ENCODE measurements around the gene SSBP3. TPM values are rescaled to one million over a fixed set of nuclear protein-coding genes. Genes with fewer than 3 reads are reported as not detected.

Gene SSBP3
- total RNA-seq, 1 donor from 2014 or later = 51.0 TPM

- no peaks in the 10 kb centered on the region for H3K27me3 ChIP-seq
- H3K36me3 ChIP-seq = no peaks in the 10 kb centered on the region
- H3K9me3 ChIP-seq = no peaks in the 10 kb centered on the region
- no peak for TF ChIP-seq CTCF (IDR thresholded peaks at IDR 0.05)
- no peak for DNase-seq (ENCODE audit: low spot score in 2 of 2)
- no peak overlapping the region for H3K27ac ChIP-seq
- H3K4me1 ChIP-seq = no peaks in the 10 kb centered on the region
- intact Hi-C loops (cut with DNase I) = no loop called here
- no peak overlapping the region for H3K4me3 ChIP-seq
Measured at GRCh38 chr1:54415991-54416390, 9.8 kb upstream of the SSBP3 start.

GRCh38 chr1:54415533-54415932 is 9.3 kb upstream of the SSBP3 start:
- Histone ChIP-seq H3K4me3 (no peak overlapping the region), H3K27ac (no peak overlapping the region), H3K36me3 (no peaks in the 10 kb centered on the region), H3K4me1 (no peaks in the 10 kb centered on the region), H3K27me3 (no peaks in the 10 kb centered on the region), H3K9me3 (no peaks in the 10 kb centered on the region)
- intact Hi-C loops (cut with DNase I) = no loop called here
- no peak for DNase-seq (ENCODE audit: low spot score in 2 of 2)
- TF ChIP-seq CTCF (IDR thresholded peaks at IDR 0.05) = no peak

GRCh38 chr1:54413732-54414131 is 7.5 kb upstream of the SSBP3 start:
- no peak for TF ChIP-seq CTCF (IDR thresholded peaks at IDR 0.05)

GRCh38 chr1:54413295-54413694 is 7.1 kb upstream of the SSBP3 start:
- Histone ChIP-seq H3K4me3 (no peak overlapping the region), H3K9me3 (no peaks in the 10 kb centered on the region), H3K27ac (no peak overlapping the region), H3K4me1 (no peaks in the 10 kb centered on the region), H3K36me3 (no peaks in the 10 kb centered on the region), H3K27me3 (no peaks in the 10 kb centered on the region)
- TF ChIP-seq CTCF (IDR thresholded peaks at IDR 0.05) = no peak
- intact Hi-C loops (cut with DNase I) = no loop called here
- DNase-seq (ENCODE audit: low spot score in 2 of 2) = peak; percentile 27 to 76

More at GRCh38 chr1:54413732-54414131, 7.5 kb upstream of the SSBP3 start:
- intact Hi-C loops (cut with DNase I) = no loop called here
- H3K9me3 ChIP-seq = no peaks in the 10 kb centered on the region
- no peak overlapping the region for H3K27ac ChIP-seq
- DNase-seq (ENCODE audit: low spot score in 2 of 2) = no peak
- H3K36me3 ChIP-seq = no peaks in the 10 kb centered on the region
- no peaks in the 10 kb centered on the region for H3K4me1 ChIP-seq
- no peak overlapping the region for H3K4me3 ChIP-seq
- H3K27me3 ChIP-seq = no peaks in the 10 kb centered on the region

- no peak overlapping the region for H3K27ac ChIP-seq
- H3K9me3 ChIP-seq = no peaks in the 10 kb centered on the region
- H3K4me1 ChIP-seq = peaks cover 3 to 5% of the 10 kb centered on the region in 2 donors
- no peak for TF ChIP-seq CTCF (IDR thresholded peaks at IDR 0.05)
- no peak overlapping the region for H3K4me3 ChIP-seq
- H3K27me3 ChIP-seq = no peaks in the 10 kb centered on the region
- no peaks in the 10 kb centered on the region for H3K36me3 ChIP-seq
- intact Hi-C loops (cut with DNase I) = no loop called here
- DNase-seq (ENCODE audit: low spot score in 2 of 2) = no peak
Measured at GRCh38 chr1:54410359-54410758, 4.2 kb upstream of the SSBP3 start.
